Astrocyte of the spinal cord (primary cell): ENCODE data around the gene CDT1.

ENCODE experiments used
- DNase-seq: peaks from one replicate; pipeline ENCODE4 v3.0.0; 2011; ENCODE audit warnings: low read depth, low spot score
- H3K4me3 ChIP-seq: 2 replicates; pipeline ENCODE4 v1.5.1; 2011; ENCODE audit warnings: low read depth, mild to moderate bottlenecking, low read length, moderate library complexity
- CTCF ChIP-seq: IDR thresholded peaks from 2 replicates; pipeline ENCODE4 v1.5.1; 2012; ENCODE audit warnings: low read depth, mild to moderate bottlenecking, low read length, inconsistent platforms
- in situ Hi-C: cut with HindIII; loops from 2 replicates; pipeline ENCODE4 v1.10.0; 2017; ENCODE audit warnings: low sequenced_read_pairs

CDT1 gene

DNA sequence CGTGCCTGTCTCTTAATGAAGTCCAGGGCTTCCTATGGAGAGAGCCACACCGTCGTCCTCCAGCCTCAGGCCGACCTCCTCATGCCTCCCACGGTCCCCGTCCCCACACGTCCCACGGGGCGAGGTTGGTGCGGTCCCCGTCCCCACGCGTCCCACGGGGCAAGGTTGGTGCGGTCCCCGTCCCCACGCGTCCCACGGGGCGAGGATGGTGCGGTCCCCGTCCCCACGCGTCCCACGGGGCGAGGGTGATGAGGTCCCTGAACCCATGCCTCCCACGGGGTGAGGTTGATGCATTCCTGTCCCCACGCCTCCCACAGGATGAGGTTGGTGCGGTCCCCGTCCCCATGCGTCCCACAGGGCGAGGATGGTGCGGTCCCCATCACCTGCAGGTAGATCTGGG lies 32.2 kb downstream of the CDT1 start:
- DNase-seq: no peak
- TF ChIP-seq CTCF: no peak

GRCh38 chr16:88836791-88837190 lies 33.2 kb downstream of the CDT1 start:
- DNase-seq: no peak
- no peak for TF ChIP-seq CTCF
- H3K4me3 ChIP-seq: no peak overlapping the region
- in situ Hi-C loops: no loop called here

More for the DNA sequence above, 32.2 kb downstream of the CDT1 start:
- in situ Hi-C loops: no loop called here
- no peak overlapping the region for H3K4me3 ChIP-seq

- TF ChIP-seq CTCF: no peak
- DNase-seq: no peak
- in situ Hi-C loops: no loop called here
- H3K4me3 ChIP-seq: no peak overlapping the region
Measured at GRCh38 chr16:88837806-88838205, 34.2 kb downstream of the CDT1 start.

- in situ Hi-C loops: no loop called here
- TF ChIP-seq CTCF: no peak
- no peak overlapping the region for H3K4me3 ChIP-seq
- DNase-seq: no peak
Measured at GRCh38 chr16:88838566-88838965, 35.0 kb downstream of the CDT1 start.

DNA sequence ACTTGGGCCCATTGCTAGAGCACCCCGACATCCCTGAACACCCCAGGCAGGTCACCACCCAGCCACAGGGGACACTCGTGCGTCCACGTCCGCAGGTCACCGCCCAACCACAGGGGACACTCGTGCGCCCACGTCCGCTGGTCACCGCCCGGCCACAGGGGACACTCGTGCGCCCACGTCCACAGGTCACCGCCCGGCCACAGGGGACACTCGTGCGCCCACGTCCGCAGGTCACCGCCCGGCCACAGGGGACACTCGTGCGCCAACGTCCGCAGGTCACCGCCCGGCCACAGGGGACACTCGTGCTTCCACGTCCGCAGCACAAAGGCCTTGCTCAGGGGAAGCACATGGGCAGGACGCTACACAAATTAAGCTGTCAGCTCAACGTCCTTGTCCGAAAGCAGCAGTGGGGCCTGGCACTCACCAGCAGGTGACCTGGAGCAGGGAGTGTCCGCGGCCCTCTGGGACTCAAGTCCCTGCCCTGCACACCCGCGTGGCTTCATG lies 35.5 kb downstream of the CDT1 start:
- in situ Hi-C loops: no loop called here
- no peak for DNase-seq
- no peak overlapping the region for H3K4me3 ChIP-seq
- no peak for TF ChIP-seq CTCF

DNA sequence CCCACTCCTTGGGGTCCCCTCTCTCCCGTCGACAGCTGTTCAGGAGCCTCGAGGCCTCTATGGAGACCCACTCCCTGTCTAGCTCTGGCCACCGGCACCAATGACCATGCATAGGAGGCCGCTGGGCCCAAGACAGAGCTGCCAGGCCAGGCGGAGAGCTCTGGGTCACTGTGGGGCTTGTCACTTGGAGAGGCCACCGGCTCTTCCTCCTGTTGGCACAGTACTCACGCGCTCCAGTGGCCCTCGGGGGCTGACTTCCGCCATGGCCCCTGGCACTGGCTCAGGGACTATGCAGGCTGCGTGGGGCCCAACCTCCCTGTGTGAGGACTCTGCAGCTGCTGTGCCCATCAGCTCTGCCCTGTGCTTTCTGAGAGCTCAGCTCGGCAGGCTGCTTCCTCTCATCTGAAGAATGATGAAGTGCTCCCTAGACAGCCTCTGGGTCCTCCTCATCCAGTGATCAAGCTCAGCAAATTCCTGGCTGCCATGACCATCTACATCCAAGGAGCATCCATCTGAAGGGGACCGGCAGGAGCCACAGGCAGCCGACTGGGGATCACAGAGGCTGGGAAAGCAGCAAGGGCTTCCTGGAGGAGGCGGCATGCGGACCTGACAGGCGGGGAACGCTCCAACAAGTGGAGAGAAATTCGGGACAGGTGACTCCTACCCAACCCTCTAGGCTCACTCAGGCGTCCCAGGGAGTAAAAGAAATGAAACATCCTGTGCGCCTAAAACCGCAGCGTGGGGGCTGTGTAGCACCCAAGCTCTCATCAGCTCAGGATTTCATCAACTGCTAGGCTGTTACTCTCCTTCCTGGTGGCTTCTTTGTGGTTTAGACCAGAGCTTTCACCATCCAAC lies 36.4 kb downstream of the CDT1 start:
- DNase-seq: no peak
- no peak for TF ChIP-seq CTCF
- in situ Hi-C loops: no loop called here
- no peak overlapping the region for H3K4me3 ChIP-seq
